NT2/D1 (cell line): ENCODE results near the gene NUAK1.
"Not testable (repeated sequence)": the region's sequence is repeated elsewhere in the genome, so short reads cannot be mapped to it uniquely, and the experiment has no call there.

Experiments
- DNase-seq: peaks from one replicate; pipeline ENCODE4 v3.0.0-alpha.2; 2011; ENCODE audit warnings: low read depth, low spot score
- H3K27me3 ChIP-seq: 2 replicates; pipeline ENCODE4 v1.6.0; 2011; ENCODE audit warnings: mild to moderate bottlenecking; ENCODE audit not compliant: insufficient read length, insufficient read depth
- H3K36me3 ChIP-seq: 2 replicates; pipeline ENCODE4 v1.6.1; 2011; ENCODE audit warnings: mild to moderate bottlenecking, low read length, mixed read lengths; ENCODE audit not compliant: insufficient read depth, insufficient read length
- H3K4me1 ChIP-seq: 2 replicates; pipeline ENCODE4 v1.5.1; 2011; ENCODE audit not compliant: insufficient read depth, insufficient read length
- H3K4me3 ChIP-seq: 2 replicates; pipeline ENCODE4 v1.5.1; 2011; ENCODE audit warnings: low read depth; ENCODE audit not compliant: insufficient read length
- H3K9ac ChIP-seq: 2 replicates; pipeline ENCODE4 v1.6.0; 2011; ENCODE audit warnings: low read depth; ENCODE audit not compliant: insufficient read length
- H3K9me3 ChIP-seq: 2 replicates; pipeline ENCODE4 v1.5.1; 2011; ENCODE audit warnings: mild to moderate bottlenecking, low read length; ENCODE audit not compliant: insufficient read depth
- SUZ12 ChIP-seq: IDR thresholded peaks from 2 replicates; pipeline ENCODE4 v1.6.1; 2011; ENCODE audit not compliant: insufficient read length, insufficient read depth; ENCODE audit errors: extremely low read depth
- YY1 ChIP-seq: IDR thresholded peaks from 2 replicates; pipeline ENCODE4 v1.6.1; 2011; ENCODE audit not compliant: insufficient read length, insufficient read depth
- ZNF274 ChIP-seq: IDR thresholded peaks from 2 replicates; pipeline ENCODE4 v1.6.1; 2011; ENCODE audit warnings: mild to moderate bottlenecking, low read depth, low read length

Gene NUAK1

DNA sequence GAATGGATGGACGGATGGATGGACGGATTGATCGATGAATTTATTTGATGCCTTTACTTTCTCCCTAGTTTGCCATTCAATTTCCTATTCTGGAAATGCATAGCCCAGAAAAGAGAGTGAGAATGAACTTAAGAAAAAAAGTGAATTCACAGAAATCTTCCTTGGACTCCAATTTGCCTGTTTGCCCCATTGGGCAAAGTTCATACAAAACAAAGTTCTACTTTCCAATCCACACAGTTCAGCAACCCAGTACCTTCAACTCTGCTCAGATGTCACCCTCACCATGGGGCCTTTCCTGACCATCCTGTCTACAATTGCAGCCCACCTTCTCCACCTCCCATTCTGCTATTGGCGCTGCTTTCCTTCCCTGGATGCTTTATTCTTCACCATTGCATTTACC, 8.2 kb upstream of the NUAK1 start:
- DNase-seq, result no peak
- no peak overlapping the region for H3K9ac ChIP-seq
- H3K4me1 ChIP-seq, result peaks cover 9% of the 10 kb centered on the region
- H3K9me3 ChIP-seq, result no peaks in the 10 kb centered on the region
- TF ChIP-seq YY1, result no peak
- no peak for TF ChIP-seq ZNF274
- no peak for TF ChIP-seq SUZ12
- H3K27me3 ChIP-seq, result no peaks in the 10 kb centered on the region
- H3K4me3 ChIP-seq, result no peak overlapping the region
- peaks cover 10% of the 10 kb centered on the region for H3K36me3 ChIP-seq

DNA sequence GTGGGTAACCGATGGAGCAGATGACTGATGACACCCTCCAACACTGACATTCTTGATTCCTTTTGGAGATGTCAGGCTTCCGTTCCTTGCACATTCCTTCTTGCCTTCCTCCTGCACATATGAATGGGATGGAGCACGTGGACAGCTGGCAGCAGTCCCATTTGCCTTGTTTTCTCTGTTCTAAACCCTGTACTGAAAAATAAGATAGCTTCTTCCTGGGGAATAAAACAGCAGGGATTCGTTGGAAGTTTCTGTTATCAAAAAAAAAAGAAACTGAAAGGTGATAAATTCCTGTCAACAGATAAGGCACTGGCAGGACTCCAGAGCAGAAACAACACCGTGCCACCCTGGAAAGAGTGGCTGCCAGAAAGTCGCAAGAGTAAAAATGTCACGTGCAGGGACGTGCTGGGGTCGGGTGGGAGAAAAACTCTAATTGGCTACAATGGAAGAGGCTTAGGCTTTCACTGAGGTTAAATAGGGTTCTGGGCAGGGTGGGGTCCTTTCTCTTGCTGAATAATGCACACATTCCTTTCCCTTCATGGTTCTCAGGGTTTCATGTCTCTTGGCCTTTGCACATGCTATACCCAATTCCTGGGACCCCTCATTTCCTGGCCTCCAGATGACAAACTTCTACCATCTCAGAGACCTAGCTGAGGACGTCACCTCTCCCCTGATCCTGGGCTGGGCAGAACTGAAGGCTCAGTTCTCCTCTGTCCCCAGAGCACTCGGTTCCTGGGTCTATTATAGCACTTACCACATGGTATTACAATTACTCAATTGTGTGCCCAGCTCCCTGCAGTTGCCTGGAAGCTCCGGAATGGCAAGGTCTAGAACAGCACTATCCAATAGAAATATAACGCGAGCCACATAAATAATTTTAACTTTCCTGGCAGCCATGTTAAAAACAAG, 7.0 kb upstream of the NUAK1 start:
- H3K4me1 ChIP-seq, result peaks cover 9% of the 10 kb centered on the region
- H3K27me3 ChIP-seq, result no peaks in the 10 kb centered on the region
- no peaks in the 10 kb centered on the region for H3K9me3 ChIP-seq
- TF ChIP-seq YY1 (no peak), SUZ12 (no peak), ZNF274 (no peak)
- no peak for DNase-seq
- peaks cover 18% of the 10 kb centered on the region for H3K36me3 ChIP-seq
- H3K4me3 ChIP-seq, result no peak overlapping the region
- H3K9ac ChIP-seq, result no peak overlapping the region

DNA sequence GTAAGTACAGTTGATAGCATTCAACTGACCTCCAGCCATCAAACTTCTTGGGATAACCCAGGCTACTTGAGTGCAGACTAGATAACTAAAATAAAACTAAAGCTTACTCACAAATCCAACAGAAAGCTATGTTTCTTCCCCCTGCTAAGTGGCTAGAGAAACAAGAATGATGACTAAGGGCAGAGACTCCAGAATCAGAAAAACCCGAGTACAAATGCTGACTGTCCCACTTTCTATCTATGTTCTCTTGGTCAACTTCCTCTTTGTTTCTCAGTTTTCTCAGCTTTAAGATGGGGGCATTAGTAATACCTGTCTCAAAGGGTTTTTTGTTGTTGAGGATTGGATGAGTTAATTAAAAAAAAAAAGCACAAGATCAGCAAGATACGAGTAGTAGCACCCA, 6.1 kb upstream of the NUAK1 start:
- peaks cover 9% of the 10 kb centered on the region for H3K4me1 ChIP-seq
- no peaks in the 10 kb centered on the region for H3K9me3 ChIP-seq
- no peak overlapping the region for H3K4me3 ChIP-seq
- peaks cover 25% of the 10 kb centered on the region for H3K36me3 ChIP-seq
- no peaks in the 10 kb centered on the region for H3K27me3 ChIP-seq
- TF ChIP-seq ZNF274, result no peak
- no peak for TF ChIP-seq YY1
- no peak for TF ChIP-seq SUZ12
- H3K9ac ChIP-seq, result no peak overlapping the region
- no peak for DNase-seq

DNA sequence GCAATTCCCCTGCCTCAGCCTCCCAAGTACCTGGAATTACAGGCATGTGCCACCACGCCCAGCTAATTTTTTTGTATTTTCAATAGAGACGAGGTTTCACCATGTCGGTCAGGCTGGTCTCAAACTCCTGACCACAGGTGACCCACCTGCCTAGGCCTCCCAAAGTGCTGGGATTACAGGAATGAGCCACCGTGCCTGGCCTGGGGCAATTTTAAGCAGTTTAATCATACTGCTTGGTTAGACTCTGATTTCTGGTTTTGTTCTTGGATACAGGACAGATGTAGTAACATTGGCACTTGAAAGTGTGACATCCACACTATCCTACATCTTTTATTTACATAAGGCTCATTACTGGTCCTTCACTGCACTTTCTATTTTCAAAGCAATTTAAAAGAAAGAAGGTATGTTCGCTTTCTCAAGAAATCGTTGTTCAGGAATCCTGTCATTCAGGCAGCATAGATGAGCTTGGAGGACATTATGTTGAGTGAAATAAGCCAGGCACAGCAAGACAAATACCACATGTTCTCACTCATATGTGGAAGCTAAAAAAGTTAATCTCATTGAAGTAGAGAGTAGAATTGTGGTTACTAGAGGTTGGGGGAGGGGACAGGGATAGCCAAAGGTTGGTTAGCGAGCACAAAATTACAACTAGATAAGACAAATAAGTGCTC, 4.0 kb upstream of the NUAK1 start:
- no peaks in the 10 kb centered on the region for H3K9me3 ChIP-seq
- H3K27me3 ChIP-seq, result no peaks in the 10 kb centered on the region
- DNase-seq, result no peak
- no peak overlapping the region for H3K9ac ChIP-seq
- H3K4me1 ChIP-seq, result peaks cover 9% of the 10 kb centered on the region
- no peak for TF ChIP-seq ZNF274
- TF ChIP-seq YY1, result no peak
- TF ChIP-seq SUZ12, result no peak
- H3K4me3 ChIP-seq, result no peak overlapping the region
- peaks cover 26% of the 10 kb centered on the region for H3K36me3 ChIP-seq

DNA sequence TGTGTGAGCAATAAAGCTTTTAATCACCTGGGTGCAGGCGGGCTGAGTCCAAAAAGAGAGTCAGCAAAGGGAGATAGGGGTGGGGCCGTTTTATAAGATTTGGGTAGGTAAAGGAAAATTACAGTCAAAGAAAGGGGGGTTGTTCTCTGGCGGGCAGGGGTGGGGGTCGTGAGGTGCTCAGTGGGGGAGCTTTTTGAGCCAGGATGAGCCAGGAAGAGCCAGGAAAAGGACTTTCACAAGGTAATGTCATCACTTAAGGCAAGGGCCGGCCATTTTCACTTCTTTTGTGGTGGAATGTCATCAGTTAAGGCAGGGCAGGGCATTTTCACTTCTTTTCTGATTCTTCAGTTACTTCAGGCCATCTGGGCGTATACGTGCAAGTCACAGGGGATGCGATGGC, 3.2 kb upstream of the NUAK1 start:
- not testable (repeated sequence) for H3K4me3 ChIP-seq, H3K27me3 ChIP-seq, H3K4me1 ChIP-seq, H3K9me3 ChIP-seq, DNase-seq, H3K9ac ChIP-seq
- H3K36me3 ChIP-seq, result peaks cover 29% of the 10 kb centered on the region

DNA sequence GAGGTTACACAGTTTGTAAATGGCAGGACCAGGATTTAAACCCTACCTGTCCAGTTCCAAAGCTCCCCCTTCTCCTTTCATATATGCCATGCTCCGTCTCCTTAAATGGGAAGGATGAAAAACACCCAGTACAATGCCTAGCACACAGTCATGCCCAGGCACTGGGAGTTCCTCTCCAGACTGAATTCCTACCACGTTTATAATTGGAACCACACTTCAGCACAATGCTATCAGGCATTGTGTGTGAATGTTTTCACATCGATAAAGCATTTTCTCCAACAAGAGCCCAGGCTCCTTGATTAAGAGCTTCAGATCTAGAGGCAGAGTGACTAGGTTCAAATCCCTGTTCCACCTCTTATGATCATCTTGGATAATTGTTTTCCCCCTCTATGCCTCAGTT, 2.7 kb upstream of the NUAK1 start:
- H3K36me3 ChIP-seq, result peaks cover 32% of the 10 kb centered on the region
- H3K9me3 ChIP-seq, result no peaks in the 10 kb centered on the region
- TF ChIP-seq SUZ12 (no peak), YY1 (no peak), ZNF274 (no peak)
- H3K4me3 ChIP-seq, result peak overlapping the region; percentile 21
- no peaks in the 10 kb centered on the region for H3K27me3 ChIP-seq
- no peak for DNase-seq
- peak overlapping the region; percentile 99 for H3K9ac ChIP-seq
- peaks cover 9% of the 10 kb centered on the region for H3K4me1 ChIP-seq

DNA sequence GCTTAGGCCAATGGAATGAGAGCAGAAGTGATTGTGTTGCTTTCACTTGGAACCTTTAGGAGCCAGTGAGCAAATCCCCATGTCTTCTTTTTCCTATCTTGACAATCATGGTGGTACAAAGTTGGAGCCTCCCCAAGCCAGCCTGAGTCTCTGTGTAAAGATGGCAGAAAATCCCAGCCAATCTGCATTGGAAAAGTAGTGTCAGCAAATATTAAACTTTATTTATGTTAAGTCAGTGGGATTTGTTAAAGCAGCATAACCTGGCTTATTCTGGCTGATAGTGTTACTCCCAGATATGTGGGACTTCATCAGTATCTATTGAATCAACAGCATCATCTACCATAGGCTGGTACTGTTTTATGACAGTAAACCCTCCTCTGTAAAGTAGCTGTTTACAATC, 2.2 kb upstream of the NUAK1 start:
- peaks cover 9% of the 10 kb centered on the region for H3K4me1 ChIP-seq
- peak overlapping the region; percentile 89 for H3K4me3 ChIP-seq
- H3K9me3 ChIP-seq, result no peaks in the 10 kb centered on the region
- no peaks in the 10 kb centered on the region for H3K27me3 ChIP-seq
- TF ChIP-seq SUZ12 (no peak), YY1 (no peak), ZNF274 (no peak)
- no peak for DNase-seq
- H3K9ac ChIP-seq, result peak overlapping the region; percentile 99
- peaks cover 34% of the 10 kb centered on the region for H3K36me3 ChIP-seq
